Neutrophil (primary cell): ENCODE results near the gene TMEM39B.

Experiments used
- H3K27ac ChIP-seq: fragments of 200-600 bp; sonication (generic); 2 replicates; pipeline ENCODE4 v1.5.1; 2016; ENCODE audit warnings: mild to moderate bottlenecking, moderate library complexity
- H3K27me3 ChIP-seq: fragments of 200-600 bp; sonication (generic); 2 replicates; pipeline ENCODE4 v1.6.0; 2016; ENCODE audit warnings: mild to moderate bottlenecking
- H3K36me3 ChIP-seq: fragments of 200-600 bp; sonication (generic); 2 replicates; pipeline ENCODE4 v1.5.1; 2017
- H3K4me1 ChIP-seq, 2 experiments: fragments of 200-600 bp in 1 of 2; sonication (generic) in 1 of 2; 1 replicate in 1 of 2; 2 replicates in 1 of 2; pipeline versions ENCODE4 v1.5.1 to v1.6.1; 2013 to 2016; ENCODE audit warnings: low read depth in 1 of 2, low read length in 1 of 2, mild to moderate bottlenecking in 1 of 2, moderate library complexity in 1 of 2; ENCODE audit not compliant: control insufficient read depth in 1 of 2, insufficient read depth in 1 of 2
- H3K4me3 ChIP-seq, 2 experiments: fragments of 200-600 bp in 1 of 2; sonication (generic) in 1 of 2; 1 replicate in 1 of 2; 2 replicates in 1 of 2; pipeline ENCODE4 v1.5.1; 2013 to 2016; ENCODE audit warnings: low read depth in 1 of 2, low read length in 1 of 2, mild to moderate bottlenecking in 1 of 2, moderate library complexity in 1 of 2
- H3K9me3 ChIP-seq: fragments of 200-600 bp; sonication (generic); 2 replicates; pipeline ENCODE4 v1.5.1; 2016
- TF ChIP-seq, protein P1 (sequence below): fragments of 200-600 bp; sonication (generic); IDR thresholded peaks from 2 replicates; pipeline ENCODE4 v1.5.1; 2016; ENCODE audit warnings: antibody characterized with exemption

The TMEM39B gene

DNA sequence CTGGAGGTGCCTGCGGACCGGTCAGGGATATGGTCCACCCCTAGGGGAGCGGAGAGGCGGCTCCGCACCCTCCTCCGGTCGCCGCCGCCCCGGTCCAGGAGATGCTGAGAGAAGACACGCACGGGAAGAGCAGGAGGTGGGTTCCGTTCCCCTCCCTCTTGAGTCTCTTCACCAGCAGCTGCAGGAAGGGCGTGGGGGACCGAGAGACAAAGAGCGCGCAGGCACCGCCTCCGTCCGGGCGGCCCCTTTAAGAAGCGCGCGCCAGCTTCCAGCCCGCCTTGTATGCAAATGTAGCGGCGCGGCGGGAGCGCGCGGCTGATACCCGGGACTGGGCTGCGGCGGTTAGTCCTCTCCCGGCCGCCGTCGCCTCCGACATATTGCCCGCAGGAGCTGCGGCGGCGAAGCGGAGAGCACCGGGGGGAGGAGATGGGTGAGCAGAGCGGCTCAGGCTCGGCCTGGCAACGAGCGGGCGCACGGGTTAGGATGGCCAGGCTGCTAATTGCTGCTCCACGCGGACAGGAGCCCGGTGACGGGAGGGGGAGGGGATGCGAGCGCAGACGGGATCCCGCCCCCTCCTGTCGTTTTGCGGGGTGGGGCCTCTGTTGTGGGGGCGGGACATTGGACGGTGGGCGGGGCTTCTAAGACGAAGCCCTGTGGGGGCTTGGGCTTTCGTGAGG is at the start of gene TMEM39B:
Gene TMEM39B (plus strand): TSS at position 318 of the 677 bp plus-strand sequence. CDS start 109 bp downstream, at position 427.
- Histone ChIP-seq H3K9me3 (no peaks in the 10 kb centered on the region), H3K27me3 (peaks cover 42% of the 10 kb centered on the region), H3K4me1 (peaks cover 19 to 20% of the 10 kb centered on the region in 2 experiments), H3K27ac (peak within 1 kb of the TSS; percentile 94), H3K4me3 (peak within 1 kb of the TSS; percentile 77 to 99), H3K36me3 (peaks cover 23% of the 10 kb centered on the region)
- TF ChIP-seq, protein P1, sequence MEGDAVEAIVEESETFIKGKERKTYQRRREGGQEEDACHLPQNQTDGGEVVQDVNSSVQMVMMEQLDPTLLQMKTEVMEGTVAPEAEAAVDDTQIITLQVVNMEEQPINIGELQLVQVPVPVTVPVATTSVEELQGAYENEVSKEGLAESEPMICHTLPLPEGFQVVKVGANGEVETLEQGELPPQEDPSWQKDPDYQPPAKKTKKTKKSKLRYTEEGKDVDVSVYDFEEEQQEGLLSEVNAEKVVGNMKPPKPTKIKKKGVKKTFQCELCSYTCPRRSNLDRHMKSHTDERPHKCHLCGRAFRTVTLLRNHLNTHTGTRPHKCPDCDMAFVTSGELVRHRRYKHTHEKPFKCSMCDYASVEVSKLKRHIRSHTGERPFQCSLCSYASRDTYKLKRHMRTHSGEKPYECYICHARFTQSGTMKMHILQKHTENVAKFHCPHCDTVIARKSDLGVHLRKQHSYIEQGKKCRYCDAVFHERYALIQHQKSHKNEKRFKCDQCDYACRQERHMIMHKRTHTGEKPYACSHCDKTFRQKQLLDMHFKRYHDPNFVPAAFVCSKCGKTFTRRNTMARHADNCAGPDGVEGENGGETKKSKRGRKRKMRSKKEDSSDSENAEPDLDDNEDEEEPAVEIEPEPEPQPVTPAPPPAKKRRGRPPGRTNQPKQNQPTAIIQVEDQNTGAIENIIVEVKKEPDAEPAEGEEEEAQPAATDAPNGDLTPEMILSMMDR: peak; percentile 26

DNA sequence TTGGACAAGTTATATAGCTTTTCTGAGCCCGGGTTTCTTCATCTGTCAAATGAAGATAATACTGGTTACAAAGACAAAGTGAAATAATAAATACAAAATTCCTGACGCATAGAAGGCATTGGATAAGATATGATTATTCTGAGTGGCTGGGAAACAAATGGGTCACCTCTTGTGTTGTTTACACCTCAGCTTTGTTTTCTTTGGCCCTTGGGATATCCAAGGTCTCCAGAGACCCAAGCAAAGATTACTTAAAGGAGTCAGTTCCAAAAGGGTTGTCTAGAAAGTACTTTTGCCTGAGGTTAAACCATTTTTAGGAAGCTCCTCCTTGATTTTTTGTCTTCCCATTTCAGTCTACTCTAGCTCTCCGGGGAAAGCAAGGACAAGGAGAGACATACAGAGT is 49.4 kb upstream of the TMEM39B start:
- Histone ChIP-seq H3K4me1 (peaks cover 4 to 8% of the 10 kb centered on the region in 2 experiments), H3K9me3 (no peaks in the 10 kb centered on the region), H3K36me3 (no peaks in the 10 kb centered on the region), H3K4me3 (no peak overlapping the region), H3K27me3 (no peaks in the 10 kb centered on the region), H3K27ac (no peak overlapping the region)
- TF ChIP-seq, protein P1: no peak

DNA sequence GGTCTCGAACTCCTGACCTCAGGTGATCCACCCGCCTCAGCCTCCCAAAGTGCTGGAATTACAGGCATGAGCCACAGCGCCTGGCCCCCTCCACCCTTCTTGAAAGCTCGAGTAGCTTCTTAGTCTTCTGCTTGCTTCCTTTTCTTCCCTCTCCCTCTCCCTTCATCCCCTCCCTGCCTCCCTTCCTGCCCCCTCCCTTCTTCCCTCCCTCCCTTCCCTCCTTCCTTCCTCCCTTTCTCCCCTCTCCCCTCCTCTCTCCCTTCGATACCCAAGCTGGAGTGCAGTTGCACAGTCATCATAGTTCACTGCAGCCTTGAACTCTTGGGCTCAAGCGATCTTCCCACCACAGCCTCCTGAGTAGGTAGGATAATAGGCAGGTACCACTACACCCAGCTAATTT is 47.2 kb upstream of the TMEM39B start:
- H3K27me3 ChIP-seq: no peaks in the 10 kb centered on the region

DNA sequence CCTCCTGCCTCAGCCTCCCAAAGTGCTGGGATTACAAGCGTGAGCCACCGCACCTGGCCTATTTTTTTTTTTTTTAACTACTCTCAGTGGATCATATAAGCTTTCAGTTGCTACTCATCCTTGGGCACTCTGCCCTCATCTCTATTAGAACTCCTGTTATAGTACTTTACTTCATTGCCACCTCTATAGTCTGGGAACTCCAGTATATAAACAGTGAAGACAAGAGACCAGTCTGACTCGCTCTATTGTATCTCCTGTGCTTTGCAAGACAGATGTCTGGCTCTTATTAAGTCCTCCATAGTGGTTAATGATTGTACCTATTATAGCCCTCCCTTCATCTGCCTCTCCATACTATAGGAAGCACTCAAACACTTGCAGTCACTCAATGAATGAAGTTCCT is 44.0 kb upstream of the TMEM39B start:
- H3K27ac ChIP-seq: no peak overlapping the region
- no peaks in the 10 kb centered on the region for H3K27me3 ChIP-seq
- no peak overlapping the region for H3K4me3 ChIP-seq
- H3K4me1 ChIP-seq: no peaks in the 10 kb centered on the region
- TF ChIP-seq, protein P1: no peak
- no peaks in the 10 kb centered on the region for H3K9me3 ChIP-seq
- H3K36me3 ChIP-seq: peaks cover 27% of the 10 kb centered on the region

More for the DNA sequence above, 47.2 kb upstream of the TMEM39B start:
- Histone ChIP-seq H3K9me3 (no peaks in the 10 kb centered on the region), H3K36me3 (no peaks in the 10 kb centered on the region), H3K4me3 (no peak overlapping the region), H3K27ac (no peak overlapping the region), H3K4me1 (peaks cover 0 to 4% of the 10 kb centered on the region in 2 experiments)
- TF ChIP-seq, protein P1: no peak

DNA sequence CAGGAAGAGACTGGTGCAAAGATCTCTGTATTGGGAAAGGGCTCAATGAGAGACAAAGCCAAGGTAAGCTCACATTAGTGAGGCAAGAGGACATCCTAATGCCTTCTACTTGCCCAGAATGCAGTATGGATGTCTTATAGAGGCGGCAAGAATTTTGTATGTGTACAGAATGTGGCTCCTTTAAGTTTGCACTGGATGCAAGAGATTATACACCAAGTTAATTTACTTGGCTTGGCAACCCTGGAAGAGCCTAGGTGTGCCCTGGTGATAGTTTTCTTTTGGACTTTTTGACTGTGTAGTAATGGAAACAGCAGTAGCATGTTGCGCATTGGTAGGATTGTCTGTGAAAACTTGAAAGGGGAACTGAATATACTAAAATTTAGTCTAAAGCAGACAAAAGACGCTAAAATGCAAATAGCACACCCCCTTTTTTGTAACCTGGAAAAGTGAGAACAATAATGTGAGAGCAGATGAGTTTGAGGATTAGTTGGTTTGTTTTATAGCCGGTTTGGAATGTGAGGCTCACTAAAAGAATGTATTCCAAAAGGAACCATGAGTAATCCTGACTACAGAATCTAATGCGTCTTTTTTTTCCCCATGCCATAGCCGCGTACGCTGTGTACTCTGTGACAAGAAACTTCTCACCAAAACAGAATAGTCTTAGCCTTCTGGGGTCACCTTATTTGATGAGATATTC is 41.0 kb upstream of the TMEM39B start:
- H3K27me3 ChIP-seq: no peaks in the 10 kb centered on the region
- no peak overlapping the region for H3K4me3 ChIP-seq
- TF ChIP-seq, protein P1: no peak
- H3K36me3 ChIP-seq: peaks cover 49% of the 10 kb centered on the region
- no peak overlapping the region for H3K27ac ChIP-seq
- no peaks in the 10 kb centered on the region for H3K4me1 ChIP-seq
- H3K9me3 ChIP-seq: no peaks in the 10 kb centered on the region
